Stimulated activated CD4-positive, alpha-beta T cell treated with anti-CD3 and anti-CD28 coated beads, Interleukin-12 subunit alpha, Interleukin-12 subunit beta, amount 100 ng/mL, for 24 hours (primary cell): ENCODE data around the gene OR10P1.

Source experiments
- DNase-seq, 2 experiments: peaks; one replicate each; pipeline ENCODE4 v3.0.0-alpha.2; 2020; ENCODE audit warnings: low read depth in 2 of 2

Gene OR10P1

GRCh38 chr12:55652352-55652751, 15.7 kb downstream of the OR10P1 start:
- DNase-seq, result peak in 1 of 2 experiments; percentile 17

DNA sequence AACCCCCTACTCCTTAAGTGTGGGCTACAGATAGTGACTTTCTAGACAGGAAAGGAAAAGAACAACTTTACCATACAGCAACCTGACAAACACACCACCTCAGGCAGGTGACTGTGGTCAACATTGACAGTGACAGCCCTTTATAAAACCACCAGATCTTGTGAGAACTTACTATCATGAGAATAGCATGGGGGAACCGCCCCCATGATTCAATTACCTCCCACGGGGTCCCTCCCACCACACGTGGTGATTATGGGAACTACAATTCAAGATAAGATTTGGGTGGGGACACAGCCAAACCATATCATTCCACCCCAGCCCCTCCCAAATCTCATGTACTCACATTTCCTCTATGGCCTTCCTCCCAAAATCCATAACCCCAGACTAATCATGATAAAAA, 16.3 kb downstream of the OR10P1 start:
- DNase-seq, result no peak

DNA sequence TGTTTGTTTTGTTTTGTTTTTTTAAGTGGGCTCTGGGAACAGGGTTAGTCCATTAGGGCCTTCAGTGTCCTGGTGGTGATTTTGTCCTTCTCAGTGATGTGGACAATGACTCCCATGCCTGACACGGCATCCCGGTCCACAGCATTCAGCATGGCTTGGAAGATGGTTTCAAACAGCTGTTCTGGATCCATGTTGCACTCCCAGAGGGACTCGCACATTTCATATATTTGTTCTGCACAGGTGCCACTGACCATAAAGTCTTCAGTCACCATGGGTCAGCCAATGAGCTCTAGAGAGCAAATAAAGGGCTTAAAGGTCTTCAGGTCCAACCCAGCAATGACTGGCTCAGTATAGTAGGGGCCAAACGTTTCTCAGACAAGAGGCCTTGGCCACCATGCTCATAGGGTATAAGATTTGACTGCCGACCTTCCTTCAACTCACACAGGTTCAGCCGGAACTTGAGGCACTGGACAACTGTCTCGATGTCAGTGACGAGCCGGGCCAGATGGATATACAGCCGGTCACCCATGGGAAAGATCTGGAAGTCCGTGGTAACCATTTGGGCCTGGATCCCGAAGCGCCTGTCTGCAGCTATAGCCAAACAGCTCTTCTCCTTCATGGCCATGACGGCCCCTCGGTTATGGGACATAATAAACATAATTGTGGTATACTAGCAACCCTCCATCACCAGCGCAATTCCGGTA, 18.0 kb downstream of the OR10P1 start:
- DNase-seq, result no peak

GRCh38 chr12:55657212-55657611, 20.5 kb downstream of the OR10P1 start:
- no peak for DNase-seq

DNA sequence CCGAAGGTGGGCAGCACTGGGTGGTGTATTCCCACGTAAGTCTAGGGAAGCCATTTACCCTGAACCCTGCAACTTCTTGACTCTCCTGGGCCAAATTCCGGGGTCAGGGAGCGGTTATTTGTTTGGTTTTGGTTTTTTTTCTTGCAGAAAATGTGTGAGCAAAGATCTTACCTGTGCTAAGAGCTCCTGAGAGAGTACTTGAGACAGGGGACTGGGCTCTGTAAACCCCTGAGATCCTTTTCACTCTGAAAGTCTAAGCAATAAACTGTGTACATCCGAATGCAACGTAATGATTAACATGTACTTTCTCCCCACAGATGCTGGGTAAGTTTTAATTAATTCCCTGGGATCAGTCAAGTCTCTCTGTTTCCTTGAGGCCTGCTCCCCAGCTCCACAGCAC, 21.5 kb downstream of the OR10P1 start:
- DNase-seq, result no peak

DNA sequence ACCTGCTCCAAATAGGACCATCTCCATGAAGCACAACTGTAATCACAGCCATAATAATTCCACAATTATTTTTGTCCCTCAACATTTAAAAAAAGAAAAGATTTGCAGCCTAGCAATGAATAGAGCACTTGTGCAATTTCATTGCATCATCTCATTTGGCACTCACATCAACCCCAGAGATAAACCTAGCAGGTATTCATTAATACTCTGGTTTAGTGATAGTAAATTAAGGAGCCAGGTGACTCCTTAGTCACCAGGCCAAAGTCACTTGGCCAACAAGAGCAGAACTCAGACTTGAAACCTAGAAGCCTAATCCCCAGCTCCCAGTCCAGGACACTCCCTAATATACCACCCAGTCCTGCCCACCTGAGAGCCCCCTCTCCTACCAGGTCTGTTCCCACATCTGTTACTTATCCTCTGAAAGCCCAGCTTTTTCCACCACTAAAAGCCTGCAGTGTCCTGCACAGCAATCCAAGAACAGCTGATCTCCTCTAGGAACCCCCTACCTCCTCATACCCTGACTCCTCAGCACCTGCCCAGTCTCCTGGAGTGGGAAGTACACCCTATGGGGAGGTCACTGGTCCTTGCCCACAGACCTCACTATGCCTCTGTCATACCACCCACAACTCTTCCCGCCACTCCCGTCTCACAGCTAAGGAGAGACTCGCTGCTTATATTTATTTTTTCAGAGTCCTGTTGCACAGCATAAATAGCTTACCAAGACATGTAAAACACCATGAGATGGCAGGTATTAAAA, 22.1 kb downstream of the OR10P1 start:
- no peak for DNase-seq

DNA sequence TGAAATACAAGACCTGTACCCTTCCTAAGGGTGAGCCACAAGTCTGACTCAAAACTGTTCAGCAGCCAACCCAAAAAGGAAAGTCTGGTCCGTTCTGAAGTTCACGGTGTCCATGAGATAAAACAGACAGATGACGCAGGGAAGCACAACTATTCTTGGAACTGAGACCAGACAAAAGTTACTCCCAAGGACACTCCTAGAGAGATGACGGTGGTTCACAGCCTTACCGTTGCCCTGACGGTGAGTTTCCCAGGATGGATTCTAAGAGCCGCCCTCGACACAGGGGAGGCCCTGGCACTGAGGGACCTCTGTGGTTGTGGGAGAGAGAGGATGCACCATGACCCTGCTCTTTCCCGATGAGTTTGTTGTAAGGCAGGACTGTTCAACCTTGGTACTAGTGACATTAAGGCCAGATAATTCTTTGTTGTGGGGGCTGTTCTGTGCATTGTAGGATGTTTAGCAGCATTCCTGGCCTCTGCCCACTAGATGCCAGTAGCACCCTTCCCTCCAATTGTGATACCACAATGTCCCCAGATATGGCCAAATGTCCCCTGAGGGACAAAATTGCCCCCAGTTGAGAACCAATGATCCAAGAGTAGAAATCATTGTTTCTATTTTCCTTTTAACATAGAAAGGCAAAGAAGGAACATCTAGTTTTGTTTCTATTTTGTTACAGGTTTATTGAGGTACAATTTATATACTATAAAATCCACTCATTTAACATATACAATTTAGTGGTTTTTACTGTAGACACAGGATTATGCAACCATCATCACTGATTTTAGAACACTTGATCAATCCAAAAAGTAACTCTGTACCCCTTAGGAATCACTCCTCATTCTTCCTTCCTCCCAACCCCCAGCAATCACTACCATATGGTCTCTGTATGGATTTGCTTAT, 23.0 kb downstream of the OR10P1 start:
- DNase-seq, result no peak

GRCh38 chr12:55663391-55663790, 26.7 kb downstream of the OR10P1 start:
- no peak for DNase-seq

GRCh38 chr12:55664826-55665225, 28.1 kb downstream of the OR10P1 start:
- DNase-seq, result no peak

DNA sequence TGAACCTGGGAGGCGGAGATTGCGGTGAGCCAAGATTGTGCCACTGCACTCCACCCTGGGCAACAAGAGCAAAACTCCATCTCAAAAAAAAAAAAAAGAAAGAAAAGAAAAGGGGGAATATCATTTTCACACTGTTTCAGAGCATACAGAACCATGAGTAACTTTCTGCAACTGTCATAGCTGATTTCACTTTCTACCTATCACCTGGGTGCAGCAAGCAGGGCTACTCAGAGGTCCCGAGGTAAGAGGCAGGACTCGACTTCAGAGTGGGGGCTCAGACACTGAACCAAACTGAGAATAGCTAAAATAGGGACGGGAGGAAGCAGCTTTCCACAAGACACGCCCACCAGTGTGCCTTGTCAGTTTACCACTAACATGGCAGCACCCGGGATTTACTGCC, 29.8 kb downstream of the OR10P1 start:
- DNase-seq, result no peak

DNA sequence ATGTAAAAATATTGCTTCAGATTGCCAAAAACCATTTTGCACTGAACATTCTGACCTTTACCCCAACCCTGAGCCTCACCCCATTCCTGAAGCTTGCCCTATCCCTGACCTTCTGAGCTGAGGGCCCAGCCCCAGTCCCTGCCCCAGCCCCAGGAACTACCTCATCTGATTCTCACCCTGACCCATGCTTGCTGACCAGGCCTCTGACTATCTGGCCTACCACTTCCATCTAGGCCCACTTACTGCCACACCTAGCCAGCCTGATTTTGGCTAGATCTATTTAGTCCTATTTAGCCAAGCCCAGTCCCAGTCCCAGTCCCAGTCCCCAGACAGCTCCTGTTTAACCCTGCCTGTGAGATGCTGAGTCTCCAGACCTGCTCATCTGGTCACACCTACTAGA, 33.6 kb downstream of the OR10P1 start:
- no peak for DNase-seq

- no peak for DNase-seq
Observed at GRCh38 chr12:55671746-55672145, 35.1 kb downstream of the OR10P1 start.

- DNase-seq, result no peak
Observed at GRCh38 chr12:55673638-55674037, 36.9 kb downstream of the OR10P1 start.

GRCh38 chr12:55675666-55676065, 39.0 kb downstream of the OR10P1 start:
- no peak for DNase-seq

GRCh38 chr12:55676707-55677106, 40.0 kb downstream of the OR10P1 start:
- no peak for DNase-seq

DNA sequence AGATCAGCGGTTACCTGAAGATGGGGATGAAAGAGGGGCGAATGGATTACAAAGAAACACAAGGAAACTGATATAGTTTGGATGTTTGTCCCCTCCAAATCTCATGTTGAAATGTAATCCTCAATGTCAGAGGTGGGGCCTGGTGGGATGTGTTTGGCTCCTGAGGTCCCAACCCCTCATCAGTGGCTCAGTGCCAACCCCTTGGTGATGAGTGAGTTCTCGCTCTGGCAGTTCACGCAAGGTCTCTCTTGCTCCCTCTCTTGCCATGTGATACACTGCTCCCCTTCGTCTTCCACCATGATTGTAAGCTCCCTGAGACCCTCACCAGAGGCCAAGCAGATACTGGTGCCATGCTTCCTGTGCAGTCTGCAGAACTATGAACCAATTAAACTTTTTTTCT, 43.0 kb downstream of the OR10P1 start:
- DNase-seq, result no peak

GRCh38 chr12:55681142-55682077, 44.7 kb downstream of the OR10P1 start:
- DNase-seq, result no peak

DNA sequence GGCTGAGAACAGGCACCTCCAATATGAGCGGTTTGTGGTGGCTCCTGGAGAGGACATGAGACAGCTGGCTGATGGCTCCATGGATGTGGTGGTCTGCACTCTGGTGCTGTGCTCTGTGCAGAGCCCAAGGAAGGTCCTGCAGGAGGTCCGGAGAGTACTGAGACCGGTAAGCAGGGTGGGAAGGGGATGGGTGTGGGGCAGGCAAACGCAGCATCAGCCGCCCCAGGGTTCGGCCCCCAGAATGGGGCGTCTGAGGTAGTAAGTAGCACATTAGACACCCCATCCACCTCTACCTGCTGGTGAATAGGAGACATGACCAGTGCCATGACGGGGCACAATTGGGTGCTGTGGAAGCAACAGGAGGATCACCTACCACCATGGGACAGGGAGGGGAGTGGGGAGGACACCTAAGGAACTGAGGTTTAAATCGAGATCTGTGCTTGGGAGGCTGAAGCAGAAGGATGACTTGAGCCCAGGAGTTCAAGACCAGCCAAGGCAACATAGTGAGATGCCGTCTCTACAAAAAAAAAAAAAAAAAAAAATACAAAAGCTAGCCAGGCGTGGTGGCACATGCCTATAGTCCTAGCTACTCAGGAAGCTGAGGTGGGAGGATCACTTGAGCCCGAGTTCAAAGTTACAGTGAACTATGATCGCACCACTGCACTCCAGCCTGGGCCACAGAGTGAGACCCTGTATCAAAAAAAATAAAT, 45.5 kb downstream of the OR10P1 start:
- no peak for DNase-seq

DNA sequence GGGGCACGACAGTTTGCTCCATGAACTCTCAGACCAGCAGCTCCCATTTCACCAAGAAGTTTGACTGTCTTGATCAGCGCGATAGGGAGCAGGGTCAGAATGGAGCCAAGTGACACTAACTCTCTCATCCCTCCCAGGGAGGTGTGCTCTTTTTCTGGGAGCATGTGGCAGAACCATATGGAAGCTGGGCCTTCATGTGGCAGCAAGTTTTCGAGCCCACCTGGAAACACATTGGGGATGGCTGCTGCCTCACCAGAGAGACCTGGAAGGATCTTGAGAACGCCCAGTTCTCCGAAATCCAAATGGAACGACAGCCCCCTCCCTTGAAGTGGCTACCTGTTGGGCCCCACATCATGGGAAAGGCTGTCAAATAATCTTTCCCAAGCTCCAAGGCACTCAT, 47.0 kb downstream of the OR10P1 start:
- DNase-seq, result no peak

DNA sequence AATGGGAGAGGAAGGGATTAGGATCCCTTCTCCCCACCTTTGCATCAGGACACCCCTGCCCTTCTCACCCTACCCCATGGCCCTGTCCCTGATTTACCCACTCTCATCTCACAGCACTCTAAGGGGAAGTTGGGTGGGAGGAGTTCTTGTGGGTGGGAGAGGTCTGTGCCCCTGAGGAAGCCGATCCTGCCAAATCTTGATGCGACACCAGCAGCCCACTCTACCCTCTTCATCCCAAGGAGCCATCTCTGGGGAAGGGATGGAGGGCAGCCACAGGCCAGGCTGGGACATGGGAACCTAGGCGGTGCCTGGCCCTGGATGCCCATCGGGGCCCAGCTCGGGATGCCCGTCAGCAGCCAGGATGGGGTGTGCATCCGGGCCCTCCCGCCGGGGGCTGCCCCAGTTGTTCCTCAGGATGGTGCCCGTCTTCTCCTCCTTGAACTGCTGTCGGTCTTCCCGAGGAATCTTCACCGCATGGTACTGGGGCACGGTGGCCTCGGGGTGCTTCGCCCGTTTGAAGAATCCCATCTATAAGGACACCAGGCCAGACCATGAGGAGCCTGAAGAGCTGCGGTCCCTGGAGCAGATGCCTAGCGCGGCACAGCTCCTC, 48.2 kb downstream of the OR10P1 start:
- DNase-seq, result no peak
